Lung microvascular endothelial cell (primary cell): ENCODE results near the gene PRAMEF14. TPM values are rescaled to one million over a fixed set of nuclear protein-coding genes. Genes with fewer than 3 reads are reported as not detected.
A peak's percentile ranks its signal among the peaks of the same experiment; 100 is the strongest.
"Not testable (repeated sequence)": the region's sequence is repeated elsewhere in the genome, so short reads cannot be mapped to it uniquely, and the experiment has no call there.

Source experiments
- DNase-seq, 2 donors: peaks; one replicate each; pipeline versions ENCODE4 v3.0.0 to v3.0.0-alpha.2; 2010; ENCODE audit warnings: low read depth in 2 of 2
- total RNA-seq: library from RNA; depleted of rRNA; stranded (reverse); fragments of >200 nt; gene quantifications from 2 replicates; pipeline ENCODE4 v1.2.1, GENCODE V29; 2014

Gene PRAMEF14, protein sequence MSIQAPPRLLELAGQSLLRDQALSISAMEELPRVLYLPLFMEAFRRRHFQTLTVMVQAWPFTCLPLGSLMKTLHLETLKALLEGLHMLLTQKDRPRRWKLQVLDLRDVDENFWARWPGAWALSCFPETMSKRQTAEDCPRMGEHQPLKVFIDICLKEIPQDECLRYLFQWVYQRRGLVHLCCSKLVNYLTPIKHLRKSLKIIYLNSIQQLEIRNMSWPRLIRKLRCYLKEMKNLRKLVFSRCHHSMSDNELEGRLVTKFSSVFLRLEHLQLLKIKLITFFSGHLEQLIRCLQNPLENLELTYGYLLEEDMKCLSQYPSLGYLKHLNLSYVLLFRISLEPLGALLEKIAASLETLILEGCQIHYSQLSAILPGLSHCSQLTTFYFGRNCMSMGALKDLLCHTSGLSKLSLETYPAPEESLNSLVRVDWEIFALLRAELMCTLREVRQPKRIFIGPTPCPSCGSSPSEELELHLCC
- total RNA-seq, result not detected in 2 replicates

DNA sequence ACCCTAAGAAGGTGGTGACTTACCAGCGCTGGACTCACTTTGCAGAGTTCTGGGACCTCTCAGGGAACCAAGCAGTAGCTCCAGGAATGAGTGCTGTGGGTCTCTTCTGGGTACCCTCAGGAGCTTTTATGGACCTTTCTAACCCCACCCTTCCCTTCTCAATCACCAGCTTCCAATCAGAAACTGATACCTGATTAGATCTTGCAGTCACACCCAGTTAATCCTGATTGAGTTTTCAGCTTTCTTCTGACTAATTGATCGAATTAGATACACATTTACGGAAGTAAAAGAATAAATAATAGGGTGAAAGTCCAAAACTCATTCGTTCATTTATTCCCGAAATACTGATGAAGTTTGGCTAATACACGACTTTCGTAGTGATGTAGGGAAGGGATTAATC, at the start of gene PRAMEF14:
Gene PRAMEF14 (minus strand): TSS at position 101 of the 400 bp plus-strand sequence. CDS start 1,820 bp downstream, outside the sequence.
- not testable (repeated sequence) for DNase-seq

DNA sequence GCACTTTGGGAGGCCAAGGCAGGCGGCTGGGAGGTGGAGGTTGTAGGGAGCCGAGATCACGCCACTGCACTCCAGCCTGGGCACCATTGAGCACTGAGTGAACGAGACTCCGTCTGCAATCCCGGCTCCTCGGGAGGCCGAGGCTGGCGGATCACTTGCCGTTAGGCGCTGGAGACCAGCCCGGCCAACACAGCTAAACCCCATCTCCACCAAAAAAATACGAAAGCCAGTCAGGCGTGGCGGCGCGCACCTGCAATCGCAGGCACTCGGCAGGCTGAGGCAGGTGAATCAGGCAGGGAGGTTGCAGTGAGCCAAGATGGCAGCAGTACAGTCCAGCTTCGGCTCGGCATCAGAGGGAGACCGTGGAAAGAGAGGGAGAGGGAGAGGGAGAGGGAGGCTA, 48.4 kb upstream of the PRAMEF14 start:
- not testable (repeated sequence) for DNase-seq

DNA sequence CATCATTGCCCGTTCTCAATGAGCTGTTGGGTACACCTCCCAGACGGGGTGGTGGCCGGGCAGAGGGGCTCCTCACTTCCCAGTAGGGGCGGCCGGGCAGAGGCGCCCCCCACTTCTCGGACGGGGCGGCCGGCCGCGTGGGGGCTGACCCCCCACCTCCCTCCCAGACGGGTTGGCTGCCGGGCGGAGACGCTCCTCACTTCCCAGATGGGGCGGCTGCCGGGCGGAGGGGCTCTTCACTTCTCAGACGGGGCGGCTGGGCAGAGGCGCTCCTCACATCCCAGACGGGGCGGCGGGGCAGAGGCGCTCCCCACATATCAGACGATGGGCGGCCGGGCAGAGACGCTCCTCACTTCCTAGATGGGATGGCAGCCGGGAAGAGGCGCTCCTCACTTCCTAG, 47.8 kb upstream of the PRAMEF14 start:
- DNase-seq, result not testable (repeated sequence)

DNA sequence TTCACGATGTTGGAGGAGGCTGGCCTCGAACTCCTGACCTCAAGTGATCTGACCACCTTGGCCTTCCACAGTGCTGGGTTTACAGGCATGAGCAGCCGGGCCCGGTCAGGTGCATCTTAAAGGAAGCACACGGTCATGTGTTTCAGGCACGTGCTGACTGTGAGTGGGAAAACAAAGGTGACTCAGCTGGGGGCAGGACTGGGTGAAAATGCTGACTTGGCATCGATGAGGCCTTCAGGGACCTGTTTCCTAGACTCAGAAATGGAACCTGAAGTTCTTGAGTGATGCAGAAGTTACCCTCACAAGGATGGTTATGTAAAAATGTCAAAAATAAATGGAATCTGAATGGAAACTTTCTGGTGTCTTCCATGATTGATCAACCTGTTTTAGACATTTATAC, 46.1 kb upstream of the PRAMEF14 start:
- DNase-seq, result not testable (repeated sequence)

DNA sequence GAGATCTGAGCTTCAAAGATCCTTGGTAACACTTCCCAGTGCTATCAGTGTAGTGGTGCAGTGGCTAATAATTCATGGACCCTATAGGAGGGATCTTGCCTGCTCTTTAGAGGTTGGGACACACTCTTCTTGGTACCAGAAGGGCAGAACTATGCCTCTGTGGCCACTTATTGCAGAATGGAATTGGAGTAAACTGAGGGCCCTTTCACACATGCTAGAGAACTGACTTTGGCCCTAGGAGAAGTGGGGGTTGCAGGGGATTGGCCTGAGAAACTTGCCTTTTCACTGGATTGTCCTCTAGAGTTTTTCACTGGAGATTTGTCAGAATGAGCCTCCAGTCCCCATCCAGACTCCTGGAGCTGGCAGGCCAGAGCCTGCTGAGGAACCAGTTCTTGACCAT, 42.4 kb upstream of the PRAMEF14 start, which contains the start of gene PRAMEF17:
Gene PRAMEF17 (plus strand): TSS at position 301 of the 400 bp plus-strand sequence. CDS start 26 bp downstream, at position 327.
- not testable (repeated sequence) for DNase-seq

DNA sequence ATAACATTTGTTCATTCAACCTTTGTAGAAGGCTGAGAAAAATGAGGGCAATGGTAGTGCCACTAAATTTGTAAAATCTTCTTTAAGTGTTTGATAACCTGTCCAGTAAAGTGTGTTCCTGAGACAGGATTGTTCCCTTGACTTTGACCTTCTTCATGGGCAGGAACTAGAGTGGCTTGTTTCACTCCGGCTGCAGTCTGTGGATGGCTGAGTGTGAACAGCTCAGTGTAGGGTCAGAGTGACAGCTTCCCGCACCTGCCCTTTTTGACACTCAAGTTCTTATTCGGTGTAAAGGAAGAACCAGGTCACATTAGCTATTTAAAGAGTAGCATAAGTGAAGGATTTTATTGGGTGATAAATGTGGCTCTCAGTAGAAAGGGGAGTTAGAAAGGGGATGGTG, 33.4 kb upstream of the PRAMEF14 start:
- DNase-seq, result not testable (repeated sequence)

DNA sequence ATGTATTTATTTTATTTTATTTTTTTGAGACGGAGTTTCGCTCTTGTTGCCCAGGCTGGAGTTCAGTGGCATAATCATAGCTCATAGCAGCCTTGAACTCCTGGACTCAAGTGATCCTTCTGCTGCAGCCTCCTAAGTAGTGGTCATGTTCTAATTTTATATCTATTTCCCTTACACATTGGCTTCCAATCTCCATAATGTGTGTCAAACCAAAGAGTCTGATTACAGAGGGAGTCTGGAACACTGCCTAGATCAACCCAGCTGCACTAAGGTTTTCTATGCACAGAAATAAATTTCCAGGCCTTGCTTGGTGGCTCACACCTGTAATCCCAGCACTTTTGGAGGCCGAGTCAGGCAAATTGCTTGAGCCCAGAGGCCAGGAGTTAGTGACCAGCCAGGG, 32.0 kb upstream of the PRAMEF14 start:
- DNase-seq, result not testable (repeated sequence)

DNA sequence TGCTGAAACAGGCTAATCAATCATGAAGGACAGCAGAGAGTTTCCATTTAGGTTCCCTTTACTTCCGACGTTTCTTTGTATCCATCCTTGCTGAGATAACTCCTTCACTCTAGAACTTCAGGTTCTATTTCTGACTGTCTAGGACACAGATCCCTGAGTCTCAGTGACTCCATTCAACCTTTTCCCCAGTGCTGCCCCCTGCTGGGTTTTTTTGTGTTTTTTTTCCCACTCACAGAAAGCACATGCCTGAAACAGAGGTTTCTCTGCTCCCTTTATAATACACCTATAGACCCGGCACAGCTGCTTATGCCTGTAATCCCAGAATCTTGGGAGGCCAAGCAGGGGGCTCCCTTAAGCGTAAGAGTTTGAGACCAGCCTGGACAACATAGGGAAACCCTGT, 21.6 kb upstream of the PRAMEF14 start:
- peak in 1 of 2 donors; percentile 1 for DNase-seq

DNA sequence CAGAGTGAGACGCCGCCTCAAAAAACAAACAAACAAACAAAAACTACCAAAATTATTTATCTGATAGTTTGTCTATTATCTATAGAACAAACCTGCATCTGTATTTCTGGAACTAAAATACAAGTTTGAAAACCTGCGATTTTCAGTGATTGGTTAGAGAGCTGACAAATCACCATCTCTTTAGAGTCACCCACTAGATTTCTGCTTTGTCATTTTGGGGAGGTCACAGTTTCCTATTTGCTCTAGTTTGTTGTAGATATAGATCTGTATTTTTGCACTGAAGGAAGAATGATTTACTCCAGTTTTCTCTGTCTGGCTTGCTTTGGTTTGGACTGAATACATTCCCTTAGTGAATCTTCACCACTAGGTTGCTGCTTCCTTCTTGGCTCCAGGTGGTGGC, 19.6 kb upstream of the PRAMEF14 start:
- not testable (repeated sequence) for DNase-seq

DNA sequence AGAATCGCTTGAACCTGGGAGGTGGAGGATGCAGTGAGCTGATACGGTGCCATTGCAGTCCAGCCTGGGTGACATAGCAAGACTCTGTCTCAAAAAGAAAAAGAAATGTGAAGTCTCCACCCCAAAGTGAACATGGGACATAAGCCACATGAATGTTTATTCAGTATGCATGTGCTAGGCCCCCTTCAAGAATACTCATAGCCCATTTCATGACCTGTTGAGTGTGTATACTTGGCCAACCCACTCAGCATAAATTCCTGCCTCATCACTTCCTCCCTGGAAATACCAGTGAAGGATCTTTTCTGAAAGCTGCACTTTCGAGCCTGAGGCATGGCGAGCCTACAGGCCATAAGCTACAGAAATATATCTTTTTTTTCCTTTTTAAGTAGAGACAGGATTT, 18.0 kb upstream of the PRAMEF14 start:
- not testable (repeated sequence) for DNase-seq

DNA sequence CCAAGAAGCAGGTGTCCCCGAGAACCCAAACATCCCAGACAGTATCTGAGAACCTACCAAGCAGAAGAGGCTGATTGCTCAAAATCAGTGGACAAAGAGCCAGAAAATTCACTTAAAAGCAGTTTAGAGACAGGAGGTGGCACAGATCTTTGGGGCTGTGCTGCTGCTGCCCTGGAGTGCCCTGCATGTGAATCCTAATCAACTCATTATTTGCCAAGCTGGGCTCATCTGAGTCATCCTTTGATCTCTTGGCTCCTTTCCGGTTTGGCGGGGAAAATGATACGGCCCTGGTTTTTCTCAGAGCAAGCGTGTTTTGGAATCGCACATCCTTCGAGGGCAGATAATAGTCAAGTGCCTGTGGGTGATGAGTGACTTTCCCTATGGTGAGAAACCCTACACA, 15.4 kb upstream of the PRAMEF14 start:
- DNase-seq, result not testable (repeated sequence)

DNA sequence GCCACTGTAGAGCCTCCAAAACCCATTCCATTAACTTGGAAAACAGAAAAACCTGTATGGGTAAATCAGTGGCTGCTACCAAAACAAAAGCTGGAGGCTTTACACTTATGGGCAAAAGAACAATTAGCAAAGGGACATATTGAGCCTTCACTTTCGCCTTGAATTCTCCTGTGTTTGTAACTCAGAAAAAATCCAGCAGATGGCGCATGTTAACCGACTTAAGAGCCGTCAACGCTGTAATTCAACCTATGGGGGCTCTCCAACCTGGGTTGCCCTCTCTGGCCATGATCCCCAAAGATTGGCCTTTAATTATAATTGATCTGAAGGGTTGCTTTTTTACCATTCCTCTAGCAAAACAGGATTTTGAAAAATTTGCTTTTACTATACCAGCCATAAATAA, 9.8 kb upstream of the PRAMEF14 start:
- peak; percentile 64 to 77 for DNase-seq

DNA sequence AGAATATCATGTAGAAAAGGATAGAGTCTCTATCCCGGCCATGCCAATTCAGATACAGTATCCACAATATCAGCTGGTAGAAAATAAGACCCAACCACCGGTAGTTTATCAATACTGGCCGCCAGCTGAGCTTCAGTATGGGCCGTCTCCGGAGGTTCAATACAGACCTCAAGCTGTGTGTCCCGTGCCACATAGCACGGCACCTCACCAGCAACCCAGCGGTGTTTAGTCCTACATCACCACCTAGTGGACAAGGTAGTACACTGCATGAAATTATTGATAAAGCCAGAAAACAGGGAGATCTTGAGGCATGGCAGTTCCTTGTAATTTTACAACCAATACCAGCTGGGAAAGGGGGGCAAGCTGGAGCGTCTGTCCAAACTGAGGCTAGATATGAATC, 7.5 kb upstream of the PRAMEF14 start:
- not testable (repeated sequence) for DNase-seq

DNA sequence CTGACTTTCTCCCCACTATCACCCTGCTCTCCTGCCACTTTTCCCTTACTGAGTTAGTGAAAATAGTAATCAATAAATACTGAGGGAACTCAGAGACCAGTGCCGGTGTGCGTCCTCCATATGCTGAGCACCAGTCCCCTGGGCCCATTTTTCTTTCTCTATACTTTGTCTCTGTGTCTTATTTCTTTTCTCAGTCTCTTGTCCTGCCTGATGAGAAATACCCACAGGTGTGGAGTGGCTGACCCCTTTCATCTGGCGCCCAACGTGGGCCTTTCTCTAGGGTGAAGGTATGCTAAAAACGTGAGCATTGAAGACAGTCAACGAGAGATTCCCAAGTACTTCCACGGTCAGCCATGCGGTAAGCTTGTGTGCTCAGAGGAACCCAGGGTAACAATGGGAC, 6.5 kb upstream of the PRAMEF14 start:
- peak in 1 of 2 donors; percentile 2 for DNase-seq

DNA sequence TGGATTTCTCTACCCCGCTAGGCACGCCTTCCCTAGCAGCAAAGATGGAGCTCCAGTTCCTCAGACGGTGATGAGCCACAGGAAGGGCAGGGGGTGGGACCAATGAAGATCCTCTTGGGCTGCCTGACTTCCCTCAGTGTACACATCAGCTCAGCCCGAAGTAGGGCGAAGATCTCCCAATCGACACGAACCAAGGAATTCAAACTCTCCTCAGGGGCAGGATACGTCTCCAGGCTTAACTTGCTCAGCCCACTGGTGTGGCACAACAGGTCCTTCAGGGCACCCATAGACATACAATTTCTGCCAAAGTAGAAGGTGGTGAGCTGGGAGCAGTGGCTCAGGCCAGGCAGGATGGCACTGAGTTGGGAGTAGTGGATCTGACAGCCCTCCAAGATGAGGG, 4.4 kb downstream of the PRAMEF14 start:
- DNase-seq, result not testable (repeated sequence)

DNA sequence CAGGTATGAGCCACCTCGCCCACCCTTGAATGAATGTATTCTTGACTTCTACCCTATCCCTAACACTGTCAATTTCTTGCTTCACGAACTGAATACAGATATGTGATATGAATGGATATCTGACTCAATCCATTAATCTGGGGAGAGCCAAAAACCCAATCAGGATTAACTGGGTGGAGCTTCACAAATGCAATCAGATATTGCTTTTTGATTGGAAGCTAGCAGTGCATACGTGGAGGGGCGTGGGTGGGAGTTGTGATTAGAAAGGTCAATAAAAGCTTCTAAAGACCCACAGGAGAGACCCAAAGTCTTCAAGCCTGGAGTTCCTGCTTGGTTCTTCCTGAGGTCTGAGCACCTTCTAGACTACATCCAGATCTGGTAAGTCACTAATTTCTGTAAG, 31.7 kb downstream of the PRAMEF14 start, which contains the start of gene PRAMEF15:
Gene PRAMEF15 (plus strand): TSS at position 301 of the 400 bp plus-strand sequence. CDS start 2,827 bp downstream, outside the sequence.
- DNase-seq, result not testable (repeated sequence)

DNA sequence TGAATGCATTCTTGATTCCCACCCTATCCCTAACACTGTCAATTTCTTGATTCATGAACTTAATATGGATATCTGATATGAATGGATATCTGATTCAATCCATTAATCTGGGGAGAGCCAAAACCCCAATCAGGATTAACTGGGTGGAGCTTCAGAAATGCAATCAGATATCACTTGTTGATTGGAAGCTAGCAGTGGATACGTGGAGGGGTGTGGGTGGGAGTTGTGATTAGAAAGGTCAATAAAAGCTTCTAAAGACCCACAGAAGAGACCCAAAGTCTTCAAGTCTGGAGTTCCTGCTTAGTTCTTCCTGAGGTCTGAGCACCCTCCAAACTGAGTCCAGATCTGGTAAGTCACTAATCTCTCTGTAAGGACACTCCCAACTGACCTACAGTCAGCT, 43.7 kb downstream of the PRAMEF14 start, which contains the start of gene PRAMEF33:
Gene PRAMEF33 (plus strand): TSS at position 301 of the 400 bp plus-strand sequence. CDS start 2,416 bp downstream, outside the sequence.
- DNase-seq, result not testable (repeated sequence)

DNA sequence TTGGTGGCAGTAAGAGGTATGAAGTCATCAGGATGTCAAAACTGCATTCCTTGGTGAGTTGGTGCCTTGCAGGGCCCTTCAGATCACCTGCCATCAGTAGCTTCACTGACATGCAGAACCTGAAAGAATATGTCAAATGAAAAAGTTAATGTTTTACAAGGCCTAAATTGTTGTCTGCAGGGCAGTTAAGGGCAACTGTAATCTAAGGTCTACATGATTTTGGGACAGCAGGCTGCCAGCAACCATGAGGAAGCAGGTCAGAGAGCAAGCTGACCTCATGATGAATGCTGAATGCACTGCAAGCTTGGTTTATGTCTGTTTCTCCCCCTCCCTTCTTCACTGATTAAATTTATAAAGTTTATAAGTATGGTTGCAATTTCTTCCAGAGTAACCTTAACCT, 44.7 kb downstream of the PRAMEF14 start:
- DNase-seq, result not testable (repeated sequence)

DNA sequence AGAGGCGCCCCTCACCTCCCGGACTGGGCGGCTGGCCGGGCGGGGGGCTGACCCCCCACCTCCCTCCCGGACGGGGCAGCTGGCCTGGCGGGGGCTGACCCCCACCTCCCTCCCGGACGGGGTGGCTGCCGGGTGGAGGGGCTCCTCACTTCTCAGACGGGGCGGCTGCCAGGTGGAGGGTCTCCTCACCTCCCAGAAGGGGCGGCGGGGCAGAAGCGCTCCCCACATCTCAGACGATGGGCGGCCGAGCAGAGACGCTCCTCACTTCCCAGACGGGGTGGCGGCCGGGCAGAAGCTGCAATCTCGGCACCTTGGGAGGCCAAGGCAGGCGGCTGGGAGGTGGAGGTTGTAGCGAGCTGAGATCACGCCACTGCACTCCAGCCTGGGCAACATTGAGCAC, 48.2 kb downstream of the PRAMEF14 start:
- not testable (repeated sequence) for DNase-seq

DNA sequence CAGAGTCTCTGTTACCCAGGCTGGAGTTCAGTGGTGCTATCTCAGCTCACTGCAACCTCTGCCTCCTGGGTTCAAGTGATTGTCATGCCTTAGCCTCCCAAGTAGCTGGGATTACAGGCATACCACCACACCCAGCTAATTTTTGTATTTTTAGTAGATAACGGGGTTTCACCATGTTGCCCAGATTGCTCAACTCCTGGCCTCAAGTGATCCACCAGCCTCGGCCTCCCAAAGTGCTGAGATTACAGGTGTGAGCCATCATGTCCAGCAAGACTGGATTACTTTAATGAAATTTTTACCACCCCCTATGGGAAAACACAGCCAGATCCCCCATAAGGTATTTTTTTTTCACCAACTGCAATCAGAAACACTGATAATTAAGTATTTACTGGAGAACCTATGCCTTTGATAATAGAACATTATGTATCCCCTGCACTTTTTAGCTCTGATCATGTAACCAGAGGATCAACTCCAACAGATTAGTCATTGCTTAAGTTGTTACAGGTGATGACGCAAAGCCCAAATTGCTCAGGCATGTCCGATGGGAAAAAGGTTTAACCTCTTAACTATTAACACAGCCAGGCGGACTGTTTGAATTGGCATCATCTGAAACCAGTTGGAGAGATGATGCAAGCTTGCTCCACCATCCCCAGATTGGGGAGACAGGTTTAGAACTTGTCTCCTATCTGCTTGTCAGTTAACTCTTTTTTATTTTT, 49.6 kb downstream of the PRAMEF14 start:
- not testable (repeated sequence) for DNase-seq
